ENCODE measurements around the gene RFFL. TPM values are rescaled to one million over a fixed set of nuclear protein-coding genes. Genes with fewer than 3 reads are reported as not detected.

The RFFL gene
- total RNA-seq, 1 donor from 2014 or later, result 3.6 TPM

GRCh38 chr17:35081638-35082037 lies 18.1 kb upstream of the RFFL start:
- no peak for DNase-seq (ENCODE audit: low read depth in 2 of 2)

GRCh38 chr17:35080536-35080935 lies 17.0 kb upstream of the RFFL start:
- peak in 1 of 2 donors; percentile 22 for DNase-seq (ENCODE audit: low read depth in 2 of 2)

- peak in 1 of 2 donors; percentile 93 for DNase-seq (ENCODE audit: low read depth in 2 of 2)
Observed at GRCh38 chr17:35079547-35080423, 16.3 kb upstream of the RFFL start.

- no peak for DNase-seq (ENCODE audit: low read depth in 2 of 2)
Observed at GRCh38 chr17:35076874-35077273, 13.4 kb upstream of the RFFL start.

GRCh38 chr17:35074711-35075707 lies 11.5 kb upstream of the RFFL start:
- DNase-seq (ENCODE audit: low read depth in 2 of 2), result peak in 1 of 2 donors; percentile 50

- no peak for DNase-seq (ENCODE audit: low read depth in 2 of 2)
Observed at GRCh38 chr17:35073991-35074627, 10.6 kb upstream of the RFFL start.

- DNase-seq (ENCODE audit: low read depth in 2 of 2), result no peak
Observed at GRCh38 chr17:35073183-35073790, 9.8 kb upstream of the RFFL start.

- no peak for DNase-seq (ENCODE audit: low read depth in 2 of 2)
Observed at GRCh38 chr17:35069311-35069710, 5.8 kb upstream of the RFFL start.

GRCh38 chr17:35068249-35068648 lies 4.7 kb upstream of the RFFL start:
- no peak for DNase-seq (ENCODE audit: low read depth in 2 of 2)

- no peak for DNase-seq (ENCODE audit: low read depth in 2 of 2)
Observed at GRCh38 chr17:35065880-35066279, 2.4 kb upstream of the RFFL start.

- no peak for DNase-seq (ENCODE audit: low read depth in 2 of 2)
Observed at GRCh38 chr17:35064516-35065215, 1.2 kb upstream of the RFFL start.

GRCh38 chr17:35062308-35062707 lies 1.2 kb downstream of the RFFL start:
- DNase-seq (ENCODE audit: low read depth in 2 of 2), result no peak

- DNase-seq (ENCODE audit: low read depth in 2 of 2), result no peak
Observed at GRCh38 chr17:35057332-35057915, 6.1 kb downstream of the RFFL start.

GRCh38 chr17:35056013-35056412 lies 7.5 kb downstream of the RFFL start:
- no peak for DNase-seq (ENCODE audit: low read depth in 2 of 2)

GRCh38 chr17:35053204-35053603 lies 10.3 kb downstream of the RFFL start:
- no peak for DNase-seq (ENCODE audit: low read depth in 2 of 2)

- DNase-seq (ENCODE audit: low read depth in 2 of 2), result peak in 1 of 2 donors; percentile 21
Observed at GRCh38 chr17:35052780-35053179, 10.7 kb downstream of the RFFL start.

- no peak for DNase-seq (ENCODE audit: low read depth in 2 of 2)
Observed at GRCh38 chr17:35052241-35052610, 11.3 kb downstream of the RFFL start.

GRCh38 chr17:35051579-35052240 lies 11.8 kb downstream of the RFFL start:
- DNase-seq (ENCODE audit: low read depth in 2 of 2), result peak in 1 of 2 donors; percentile 69

- DNase-seq (ENCODE audit: low read depth in 2 of 2), result peak; percentile 48 to 57
Observed at GRCh38 chr17:35051183-35051578, 12.3 kb downstream of the RFFL start.

GRCh38 chr17:35050170-35050569 lies 13.3 kb downstream of the RFFL start:
- no peak for DNase-seq (ENCODE audit: low read depth in 2 of 2)
